ENCODE results near the gene RPL36A.

- no peak for TF ChIP-seq POLR2A (conservative IDR thresholded peaks at IDR 0.05)
- TF ChIP-seq PRPF4 (IDR thresholded peaks at IDR 0.05; ENCODE audit: insufficient read depth, low read depth, low read length, poor library complexity, severe bottlenecking) = no peak
- no peak for TF ChIP-seq KAT2B (IDR thresholded peaks at IDR 0.05; ENCODE audit: low read depth, low read length)
- TF ChIP-seq MYC (IDR thresholded peaks at IDR 0.05; ENCODE audit: low read depth, low read length) = no peak
- TF ChIP-seq MYC (CRISPR knock-in tag; IDR thresholded peaks at IDR 0.05; ENCODE audit: borderline replicate concordance, low read depth) = no peak
- no peak for TF ChIP-seq CBX5 (IDR thresholded peaks at IDR 0.05; ENCODE audit: borderline replicate concordance, low read depth)
These were observed 7.9 kb downstream of the RPL36A start for GRCh38 chrX:101398694-101399093.

Measured in K562 (cell line).